HCT116 (cell line): ENCODE results near the gene BRWD1. TPM values are rescaled to one million over a fixed set of nuclear protein-coding genes. Genes with fewer than 3 reads are reported as not detected.

Experiments used
- ATAC-seq: fragments of 200-7000 bp; cut with Tn5 transposase; 2 replicates; pipeline ENCODE4 v1.9.1; 2020; ENCODE audit warnings: mild to moderate bottlenecking, moderate library complexity
- BruUV-seq: library from RNA; stranded (reverse); fragments of 400-500 nt; replicated peaks from 2 replicates; lab custom pipeline; 2021; lab: Mats Ljungman, UMichigan
- CTCF ChIA-PET: fragments of 300-600 bp; sonication (Branson Sonifier 250); formaldehyde crosslinking; loops from one replicate; lab custom pipeline; 2021; ENCODE audit warnings: antibody characterized with exemption; lab: Charles Lee
- POLR2A ChIA-PET: fragments of 300-600, 350-600 bp; sonication (Branson Sonifier 250); formaldehyde crosslinking; loops from one replicate; lab custom pipeline; 2021; ENCODE audit warnings: antibody characterized with exemption; lab: Charles Lee
- RAD21 ChIA-PET, 2 experiments: fragments of 300-600 bp; sonication (Branson Sonifier 250); formaldehyde crosslinking; loops; one replicate each; lab custom pipeline; 2023; ENCODE audit warnings: low total read pairs in 2 of 2; ENCODE audit not compliant: uncharacterized antibody in 2 of 2, unreplicated experiment in 2 of 2, low non-redundant PET in 1 of 2; lab: Charles Lee
- DNase-seq: peaks from one replicate; pipeline ENCODE4 v3.0.0-alpha.2; 2010; ENCODE audit warnings: low read depth, low spot score
- H2AFZ ChIP-seq: fragments of 200-600 bp; shearing (Covaris generic), sonication (generic); 2 replicates; pipeline ENCODE4 v1.6.1; 2017; ENCODE audit warnings: low read depth, mixed run types, mixed read lengths, antibody characterized with exemption, low read length; ENCODE audit not compliant: poor library complexity, severe bottlenecking
- H3K27ac ChIP-seq: 2 replicates; pipeline ENCODE4 v1.5.1; 2012; ENCODE audit warnings: low read depth, low read length
- H3K27me3 ChIP-seq: fragments of 200-600 bp; sonication (generic); 2 replicates; pipeline ENCODE4 v1.6.1; 2016; ENCODE audit warnings: mixed run types, low read length, mixed read lengths; ENCODE audit not compliant: insufficient read depth
- H3K36me3 ChIP-seq, 2 experiments: fragments of 200-500 bp in 1 of 2; fragments of 200-600 bp in 1 of 2; sonication (Bioruptor generic) in 1 of 2; sonication (generic) in 1 of 2; 2 replicates each; pipeline versions ENCODE4 v1.5.1 to v1.6.1; 2014 to 2016; ENCODE audit warnings: low read length in 2 of 2, inconsistent platforms in 1 of 2, mixed read lengths in 1 of 2, mixed run types in 1 of 2; ENCODE audit not compliant: insufficient read depth in 2 of 2, control insufficient read depth in 1 of 2
- H3K4me1 ChIP-seq, 2 experiments: fragments of 200-600 bp in 1 of 2; sonication (generic) in 1 of 2; 2 replicates each; pipeline versions ENCODE4 v1.5.1 to v1.6.1; 2012 to 2017; ENCODE audit warnings: low read length in 2 of 2, inconsistent platforms in 1 of 2, mild to moderate bottlenecking in 1 of 2, mixed read lengths in 1 of 2, mixed run types in 1 of 2, moderate library complexity in 1 of 2; ENCODE audit not compliant: insufficient read depth in 2 of 2, control insufficient read depth in 1 of 2
- H3K4me2 ChIP-seq: fragments of 200-600 bp; sonication (generic); 2 replicates; pipeline ENCODE4 v1.6.1; 2017; ENCODE audit warnings: mixed run types, low read length, mixed read lengths
- H3K4me3 ChIP-seq, 2 experiments: fragments of 200-600 bp in 1 of 2; sonication (generic) in 1 of 2; replicated peaks in 1 of 2; 2 replicates each; pipeline ENCODE4 v1.5.1; 2011 to 2016; ENCODE audit warnings: low read length in 2 of 2, control low read depth in 1 of 2, low read depth in 1 of 2, mild to moderate bottlenecking in 1 of 2, mixed read lengths in 1 of 2, mixed run types in 1 of 2
- H3K79me2 ChIP-seq: fragments of 200-600 bp; sonication (generic); 2 replicates; pipeline ENCODE4 v1.6.1; 2017; ENCODE audit warnings: mild to moderate bottlenecking, mixed run types, low read length, moderate library complexity, mixed read lengths; ENCODE audit not compliant: insufficient read depth
- H3K9ac ChIP-seq: fragments of 200-600 bp; sonication (generic); 2 replicates; pipeline ENCODE4 v1.6.1; 2016; ENCODE audit warnings: low read length, mixed read lengths
- H3K9me2 ChIP-seq: fragments of 200-600 bp; sonication (generic), shearing (Covaris generic); 2 replicates; pipeline ENCODE4 v1.6.1; 2017; ENCODE audit warnings: mixed run types, mild to moderate bottlenecking, moderate library complexity; ENCODE audit not compliant: insufficient read depth
- H3K9me3 ChIP-seq, 2 experiments: fragments of 200-500 bp in 1 of 2; fragments of 200-600 bp in 1 of 2; sonication (Bioruptor generic) in 1 of 2; sonication (generic) in 1 of 2; 2 replicates each; pipeline ENCODE4 v1.6.1; 2014 to 2017; ENCODE audit warnings: low read length in 2 of 2, mixed read lengths in 2 of 2, inconsistent platforms in 1 of 2, low read depth in 1 of 2, mild to moderate bottlenecking in 1 of 2, mixed run types in 1 of 2, moderate library complexity in 1 of 2; ENCODE audit not compliant: control insufficient read depth in 1 of 2, insufficient read depth in 1 of 2
- H4K20me1 ChIP-seq: fragments of 200-600 bp; sonication (generic), shearing (Covaris generic); 2 replicates; pipeline ENCODE4 v1.6.1; 2017; ENCODE audit warnings: mixed run types, mild to moderate bottlenecking, moderate library complexity; ENCODE audit not compliant: insufficient read depth
- CBX3 ChIP-seq: IDR thresholded peaks from 2 replicates; pipeline ENCODE4 v1.6.1; 2012; ENCODE audit warnings: low read depth
- CTCF ChIP-seq, 3 experiments: fragments of 200-600 bp in 1 of 3; sonication (generic) in 1 of 3; IDR thresholded peaks in 2 of 3; conservative IDR thresholded peaks in 1 of 3; 2 replicates each; pipeline ENCODE4 v1.5.1; 2012 to 2017; ENCODE audit warnings: low read depth in 2 of 3, low read length in 2 of 3, antibody characterized with exemption in 1 of 3, borderline replicate concordance in 1 of 3, control low read depth in 1 of 3, mild to moderate bottlenecking in 1 of 3, mixed read lengths in 1 of 3, mixed run types in 1 of 3, moderate library complexity in 1 of 3; ENCODE audit not compliant: insufficient read depth in 1 of 3
- EGR1 ChIP-seq: IDR thresholded peaks from 2 replicates; pipeline ENCODE4 v1.6.1; 2012; ENCODE audit warnings: low read depth
- JUND ChIP-seq: IDR thresholded peaks from 2 replicates; pipeline ENCODE4 v1.6.1; 2012
- SIN3A ChIP-seq: IDR thresholded peaks from 2 replicates; pipeline ENCODE4 v1.6.1; 2012; ENCODE audit warnings: low read depth
- SP1 ChIP-seq: IDR thresholded peaks from 2 replicates; pipeline ENCODE4 v1.6.1; 2012; ENCODE audit warnings: low read depth
- ZFX ChIP-seq: fragments of 450-650 bp; IDR thresholded peaks from 2 replicates; pipeline ENCODE4 v1.6.1; 2017
- ZNF274 ChIP-seq: fragments of 200-500 bp; sonication (Bioruptor generic); IDR thresholded peaks from 2 replicates; pipeline ENCODE4 v1.6.1; 2014; ENCODE audit warnings: mild to moderate bottlenecking, low read depth, low read length, inconsistent platforms
- intact Hi-C: fragments of 100-400 bp; cut with micrococcal nuclease; formaldehyde crosslinking; loops from 2 replicates; pipeline ENCODE4 v1.10.0; 2022
- total RNA-seq: library from RNA; stranded (reverse); gene quantifications from one replicate; pipeline ENCODE4 v1.2.1, GENCODE V29; 2021; ENCODE audit not compliant: unreplicated experiment
- TF ChIP-seq, protein P1 (sequence below): IDR thresholded peaks from 2 replicates; pipeline ENCODE4 v1.6.1; 2011; ENCODE audit warnings: mild to moderate bottlenecking, low read length, moderate library complexity; ENCODE audit not compliant: insufficient replicate concordance; ENCODE audit errors: extremely low read depth
- TF ChIP-seq, protein P2 (sequence below): IDR thresholded peaks from 2 replicates; pipeline ENCODE4 v1.6.1; 2012

BRWD1 gene
- total RNA-seq, 1 experiment from 2014 or later, result 33.1 TPM

DNA sequence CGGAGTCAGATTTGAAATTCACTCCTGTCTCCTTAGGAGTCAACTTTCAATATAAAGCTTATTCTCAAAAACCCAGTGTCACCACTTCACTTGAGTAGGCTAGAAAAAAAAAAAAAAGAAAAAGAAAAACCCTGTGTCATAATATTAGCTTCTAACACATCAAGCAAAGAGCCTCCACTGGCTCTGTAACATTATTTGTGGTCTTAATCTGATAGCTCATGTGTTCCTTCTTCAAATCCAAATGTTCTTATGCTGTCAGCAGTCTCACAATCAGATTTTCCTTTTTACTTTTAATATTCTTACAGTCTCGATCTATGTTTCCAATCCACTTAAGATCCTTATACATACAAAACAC lies 104.1 kb downstream of the BRWD1 start:
- ChIA-PET CTCF (interaction anchor here (0.6 kb wide), 1 partner anchor 178 kb away, joined by 4 read pairs; no protein-coding TSS in a partner anchor), POLR2A (no interaction called here), RAD21 (no interaction called here)
- H3K79me2 ChIP-seq, result no peaks in the 10 kb centered on the region
- no peak overlapping the region for H3K4me3 ChIP-seq
- BruUV-seq, result TSS peak; percentile 5
- H3K4me2 ChIP-seq, result no peak overlapping the region
- intact Hi-C loops, result no loop called here
- no peaks in the 10 kb centered on the region for H3K9me2 ChIP-seq
- ATAC-seq (no peak), DNase-seq (no peak)
- no peaks in the 10 kb centered on the region for H3K27me3 ChIP-seq
- H3K27ac ChIP-seq, result no peak overlapping the region
- peaks cover 27 to 53% of the 10 kb centered on the region in 2 experiments; a peak in 3 of 4 replicates for H3K36me3 ChIP-seq
- H2AFZ ChIP-seq, result no peak overlapping the region
- no peak for TF ChIP-seq SP1
- no peak for TF ChIP-seq CBX3
- TF ChIP-seq, protein P1, sequence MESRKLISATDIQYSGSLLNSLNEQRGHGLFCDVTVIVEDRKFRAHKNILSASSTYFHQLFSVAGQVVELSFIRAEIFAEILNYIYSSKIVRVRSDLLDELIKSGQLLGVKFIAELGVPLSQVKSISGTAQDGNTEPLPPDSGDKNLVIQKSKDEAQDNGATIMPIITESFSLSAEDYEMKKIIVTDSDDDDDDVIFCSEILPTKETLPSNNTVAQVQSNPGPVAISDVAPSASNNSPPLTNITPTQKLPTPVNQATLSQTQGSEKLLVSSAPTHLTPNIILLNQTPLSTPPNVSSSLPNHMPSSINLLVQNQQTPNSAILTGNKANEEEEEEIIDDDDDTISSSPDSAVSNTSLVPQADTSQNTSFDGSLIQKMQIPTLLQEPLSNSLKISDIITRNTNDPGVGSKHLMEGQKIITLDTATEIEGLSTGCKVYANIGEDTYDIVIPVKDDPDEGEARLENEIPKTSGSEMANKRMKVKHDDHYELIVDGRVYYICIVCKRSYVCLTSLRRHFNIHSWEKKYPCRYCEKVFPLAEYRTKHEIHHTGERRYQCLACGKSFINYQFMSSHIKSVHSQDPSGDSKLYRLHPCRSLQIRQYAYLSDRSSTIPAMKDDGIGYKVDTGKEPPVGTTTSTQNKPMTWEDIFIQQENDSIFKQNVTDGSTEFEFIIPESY, result no peak
- no peak for TF ChIP-seq SIN3A
- no peak for TF ChIP-seq CTCF (IDR thresholded peaks at IDR 0.05 in 2 of 3, conservative IDR thresholded peaks at IDR 0.05 in 1 of 3; ENCODE audit: borderline replicate concordance in 1 of 3, insufficient read depth in 1 of 3, low read depth in 2 of 3, low read length in 2 of 3)
- no peak for TF ChIP-seq ZNF274
- TF ChIP-seq, protein P2, sequence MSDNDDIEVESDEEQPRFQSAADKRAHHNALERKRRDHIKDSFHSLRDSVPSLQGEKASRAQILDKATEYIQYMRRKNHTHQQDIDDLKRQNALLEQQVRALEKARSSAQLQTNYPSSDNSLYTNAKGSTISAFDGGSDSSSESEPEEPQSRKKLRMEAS, result no peak
- TF ChIP-seq JUND, result no peak
- no peak for TF ChIP-seq EGR1
- no peak for TF ChIP-seq ZFX
- H4K20me1 ChIP-seq, result no peaks in the 10 kb centered on the region
- H3K9me3 ChIP-seq, result no peaks in the 10 kb centered on the region
- no peaks in the 10 kb centered on the region for H3K4me1 ChIP-seq
- H3K9ac ChIP-seq, result no peak overlapping the region
